ENCODE data around the gene GALNS.
"Not testable (repeated sequence)": the region's sequence is repeated elsewhere in the genome, so short reads cannot be mapped to it uniquely, and the experiment has no call there.

GALNS gene

DNA sequence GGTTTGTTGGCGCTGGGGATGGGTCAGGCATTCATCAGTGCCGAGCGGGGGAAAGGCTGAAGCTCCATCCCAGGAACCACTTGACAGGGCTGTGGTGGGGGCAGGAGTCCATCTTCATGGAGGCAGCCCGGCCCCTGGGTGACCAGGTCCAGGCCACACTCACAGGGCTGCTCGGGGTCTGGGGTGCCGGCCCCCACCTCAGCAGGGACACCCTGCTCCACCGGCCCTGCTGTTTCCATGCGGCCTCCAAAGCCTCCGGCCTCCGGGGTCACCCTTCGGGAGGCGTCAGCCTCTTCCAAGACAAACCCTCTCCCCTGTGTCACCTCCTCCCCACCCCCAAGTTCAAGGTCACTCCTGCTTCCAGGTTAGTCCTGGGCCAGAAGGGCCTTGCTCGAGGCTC lies 22.1 kb downstream of the GALNS start:
- no peak for FAIRE-seq

DNA sequence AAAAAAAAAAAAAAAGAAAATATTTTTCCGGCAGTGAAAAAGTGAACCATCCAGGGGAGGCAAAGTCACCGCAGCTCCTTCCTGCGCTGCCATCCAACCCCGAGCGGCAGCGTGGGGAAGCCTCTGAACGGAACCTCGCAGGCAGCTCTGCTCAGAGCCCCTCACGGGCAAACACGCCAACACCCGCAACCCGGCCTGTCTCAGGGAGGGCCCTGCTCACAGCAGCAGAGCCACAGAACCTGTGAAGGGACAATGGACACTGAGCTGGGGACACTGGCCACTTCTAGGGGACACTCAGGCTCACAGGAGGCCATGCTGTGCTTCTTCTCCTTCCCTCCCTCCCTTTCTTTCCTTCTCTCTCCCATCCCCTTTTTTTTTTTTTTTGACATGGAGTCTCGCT lies 23.7 kb downstream of the GALNS start:
- FAIRE-seq = no peak

DNA sequence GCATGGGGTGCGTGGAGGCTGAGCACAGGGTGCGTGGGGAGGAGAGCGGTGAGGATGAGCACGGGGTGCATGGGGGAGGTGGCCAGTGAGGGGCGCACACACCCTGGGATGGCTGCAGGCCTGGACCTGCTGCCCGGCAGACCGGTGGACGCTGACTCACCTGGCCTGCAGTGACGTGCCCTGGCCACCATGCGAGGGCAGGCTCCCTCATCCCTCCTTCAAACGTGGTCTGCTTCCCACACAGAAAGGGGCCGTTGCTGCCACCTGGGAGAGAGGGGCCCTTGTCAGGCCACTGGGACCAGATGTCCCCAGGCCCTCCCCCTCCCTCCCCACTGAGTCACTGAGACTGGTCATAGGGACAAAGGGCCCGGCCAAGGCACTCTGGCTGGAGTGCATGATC lies 24.9 kb downstream of the GALNS start:
- no peak for FAIRE-seq

DNA sequence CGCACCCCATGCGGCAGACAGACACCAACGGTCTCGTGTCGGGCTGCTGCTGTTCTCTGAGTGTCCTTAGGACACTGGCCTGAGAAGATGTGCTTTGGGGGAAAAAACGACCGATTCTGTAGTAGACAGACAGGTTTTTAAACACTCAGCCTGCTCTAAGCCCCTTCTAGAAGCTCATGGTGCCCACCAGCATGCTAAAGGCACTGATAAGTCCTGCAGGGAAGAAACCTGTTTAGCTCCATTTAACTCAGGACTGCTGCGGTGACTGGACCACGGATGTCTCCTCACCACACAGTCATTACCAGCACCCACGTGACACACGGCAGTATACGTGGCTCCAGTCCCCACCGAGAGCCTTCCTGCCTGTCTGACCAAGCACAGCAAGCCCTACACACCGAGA lies 26.0 kb downstream of the GALNS start:
- FAIRE-seq = no peak

DNA sequence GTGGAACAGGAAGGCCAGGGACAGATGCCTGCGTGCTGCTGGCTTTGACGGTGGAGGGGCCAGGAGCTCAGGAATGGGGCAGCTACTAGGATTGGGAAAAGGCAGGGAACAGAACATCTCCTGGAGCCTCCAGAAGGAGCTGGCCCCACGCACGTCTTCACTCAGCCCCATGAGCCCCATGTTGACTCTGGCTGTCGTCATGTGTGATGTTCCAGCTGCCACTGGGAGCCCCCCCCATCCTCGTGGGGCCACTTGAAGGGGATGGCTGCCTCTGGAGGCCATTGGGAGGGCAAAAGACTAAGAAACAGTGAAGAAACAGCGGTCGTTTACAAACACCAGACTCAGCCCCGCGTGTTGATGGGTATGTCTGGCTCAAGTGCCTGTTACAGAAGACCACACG lies 26.5 kb downstream of the GALNS start:
- FAIRE-seq = no peak

DNA sequence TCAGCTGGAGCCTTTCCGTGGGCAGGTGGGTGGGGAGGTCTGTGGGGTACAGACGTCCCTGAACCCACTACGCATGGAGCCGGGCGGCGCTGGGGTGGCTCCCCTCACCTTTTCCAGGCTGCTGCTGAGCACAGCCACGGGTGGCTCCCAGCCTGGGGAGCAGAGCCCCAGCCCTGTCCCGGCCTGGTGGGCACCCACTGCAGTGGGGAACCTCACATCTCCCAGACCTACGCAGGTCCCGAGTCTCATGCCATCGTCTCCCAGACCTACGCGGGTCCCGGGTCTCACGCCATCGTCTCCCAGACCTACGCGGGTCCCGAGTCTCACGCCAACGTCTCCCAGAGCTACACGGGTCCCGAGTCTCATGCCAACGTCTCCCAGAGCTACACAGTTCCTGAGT lies 28.0 kb downstream of the GALNS start:
- no peak for FAIRE-seq

DNA sequence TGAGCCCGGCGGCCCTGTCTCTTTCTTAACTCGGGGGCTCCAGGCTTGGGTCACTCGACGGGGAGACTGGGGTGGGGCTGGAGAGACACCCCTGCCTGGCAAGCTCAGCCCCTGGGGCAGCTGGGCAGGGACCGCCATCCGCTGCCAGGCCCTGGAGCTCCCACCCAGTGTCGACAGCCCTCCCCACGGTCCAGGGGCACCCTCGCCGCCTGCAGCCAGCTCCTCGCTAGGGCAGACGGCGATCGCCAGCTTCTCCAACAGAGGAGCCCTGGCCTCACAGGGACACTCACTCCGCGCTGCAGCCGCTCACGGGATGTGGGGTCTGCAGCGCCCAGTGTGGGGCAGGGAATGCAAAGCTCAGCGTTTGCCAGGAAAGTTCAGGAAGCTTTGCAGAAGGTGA lies 29.0 kb downstream of the GALNS start:
- no peak for FAIRE-seq

DNA sequence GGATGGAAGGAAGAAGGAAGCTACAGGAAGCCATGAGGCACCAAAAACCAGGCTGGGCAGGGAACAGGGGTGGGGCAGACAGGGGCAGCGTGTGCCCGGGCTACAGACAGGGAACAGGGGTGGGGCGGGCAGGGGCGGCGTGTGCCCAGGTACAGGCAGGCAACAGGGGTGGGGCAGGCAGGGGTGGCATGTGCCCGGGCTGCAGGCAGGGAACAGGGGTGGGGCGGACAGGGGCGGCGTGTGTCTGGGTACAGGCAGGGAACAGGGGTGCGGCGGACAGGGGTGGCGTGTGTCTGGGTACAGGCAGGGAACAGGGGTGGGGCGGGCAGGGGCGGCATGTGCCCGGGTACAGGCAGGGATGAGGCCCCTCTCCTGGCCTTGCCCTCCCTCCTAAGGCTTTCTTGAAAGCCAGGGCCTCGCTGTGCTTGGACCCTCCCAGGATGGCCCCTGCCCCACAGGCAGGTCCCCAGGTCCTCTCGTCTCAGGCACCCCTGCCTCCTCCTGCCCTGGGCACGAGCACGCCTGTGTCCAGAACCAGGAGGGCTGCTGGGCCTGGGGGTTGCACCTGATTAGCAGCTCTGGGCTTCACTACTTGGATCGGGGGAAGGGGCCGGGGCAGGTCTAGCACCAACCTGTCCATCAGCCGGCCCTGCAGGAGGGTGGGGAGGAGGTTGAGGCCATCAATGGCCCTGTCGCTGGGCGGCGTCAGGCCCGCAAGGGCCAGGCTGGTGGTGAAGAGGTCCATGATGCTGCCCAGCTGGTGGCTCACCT lies 30.5 kb downstream of the GALNS start:
- FAIRE-seq = no peak

DNA sequence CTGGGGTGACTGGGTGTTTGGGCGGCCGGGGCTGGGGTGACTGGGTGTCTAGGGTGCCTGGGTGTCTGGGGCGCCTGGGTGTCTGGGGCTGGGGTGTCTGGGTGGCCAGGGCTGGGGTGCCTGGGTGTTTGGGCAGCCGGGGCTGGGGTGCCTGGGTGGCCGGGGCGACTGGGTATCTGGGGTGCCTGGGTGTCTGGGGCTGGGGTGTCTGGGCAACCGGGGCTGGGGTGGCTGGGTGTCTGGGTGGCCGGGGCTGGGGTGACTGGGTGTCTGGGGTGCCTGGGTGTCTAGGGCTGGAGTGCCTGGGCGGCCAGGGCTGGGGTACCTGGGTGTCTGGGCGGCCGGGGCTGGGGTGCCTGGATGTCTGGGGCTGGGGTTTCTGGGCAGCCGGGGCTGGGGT lies 31.6 kb downstream of the GALNS start:
- FAIRE-seq = no peak

DNA sequence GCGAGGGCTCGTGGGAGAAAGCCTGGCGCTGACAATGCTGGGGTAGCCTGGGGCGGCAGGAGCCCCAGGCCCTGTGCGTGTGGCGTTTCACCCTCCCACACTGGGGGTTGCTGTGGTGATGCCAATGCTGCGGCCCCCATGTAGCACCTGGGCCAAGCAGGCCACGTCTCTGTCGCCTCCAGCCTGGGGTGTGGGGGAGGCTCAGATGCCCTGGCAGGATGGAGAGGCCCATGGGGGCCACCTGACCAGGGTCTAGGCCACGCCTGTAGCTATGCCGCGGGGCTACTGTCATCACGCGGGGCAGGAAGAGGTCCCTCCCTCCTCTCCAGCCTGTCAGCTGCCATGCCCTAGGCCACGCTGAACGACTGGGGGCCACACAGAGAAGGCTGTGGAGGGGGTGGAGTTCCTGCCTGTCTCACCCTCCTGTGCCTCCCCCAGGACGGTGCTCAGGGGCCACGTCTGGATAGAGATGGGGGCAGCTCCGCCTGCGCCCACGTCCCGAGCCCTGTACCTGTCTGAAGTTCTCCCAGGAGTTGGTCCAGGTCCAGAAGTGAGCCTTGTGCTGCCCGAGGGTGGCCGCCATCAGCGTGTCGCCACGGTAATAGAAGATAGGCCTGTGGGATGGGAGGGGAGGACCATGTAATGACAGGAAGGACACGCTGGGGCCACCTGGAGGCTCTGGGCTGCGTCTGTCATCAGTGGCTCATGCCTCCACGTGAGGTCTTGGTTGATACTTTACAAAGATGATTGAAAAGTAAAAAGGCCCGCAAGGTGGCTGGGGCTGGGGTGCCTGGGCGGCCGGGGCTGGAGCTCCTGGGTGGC lies 32.3 kb downstream of the GALNS start:
- FAIRE-seq = no peak

DNA sequence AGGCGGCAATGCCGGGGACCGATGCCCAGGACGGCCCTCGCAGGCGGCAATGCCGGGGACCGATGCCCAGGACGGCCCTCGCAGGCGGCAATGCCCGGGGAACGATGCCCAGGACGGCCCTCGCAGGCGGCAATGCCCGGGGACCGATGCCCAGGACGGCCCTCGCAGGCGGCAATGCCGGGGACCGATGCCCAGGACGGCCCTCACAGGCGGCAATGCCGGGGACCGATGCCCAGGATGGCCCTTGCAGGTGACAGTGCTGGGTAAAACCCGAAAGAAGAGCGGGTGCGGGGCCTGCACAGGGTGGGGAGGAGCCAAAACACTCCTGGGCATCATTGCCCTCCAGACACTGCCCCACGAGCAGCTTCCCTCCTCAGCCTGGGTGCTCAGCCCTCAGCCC lies 33.1 kb downstream of the GALNS start:
- not testable (repeated sequence) for FAIRE-seq

DNA sequence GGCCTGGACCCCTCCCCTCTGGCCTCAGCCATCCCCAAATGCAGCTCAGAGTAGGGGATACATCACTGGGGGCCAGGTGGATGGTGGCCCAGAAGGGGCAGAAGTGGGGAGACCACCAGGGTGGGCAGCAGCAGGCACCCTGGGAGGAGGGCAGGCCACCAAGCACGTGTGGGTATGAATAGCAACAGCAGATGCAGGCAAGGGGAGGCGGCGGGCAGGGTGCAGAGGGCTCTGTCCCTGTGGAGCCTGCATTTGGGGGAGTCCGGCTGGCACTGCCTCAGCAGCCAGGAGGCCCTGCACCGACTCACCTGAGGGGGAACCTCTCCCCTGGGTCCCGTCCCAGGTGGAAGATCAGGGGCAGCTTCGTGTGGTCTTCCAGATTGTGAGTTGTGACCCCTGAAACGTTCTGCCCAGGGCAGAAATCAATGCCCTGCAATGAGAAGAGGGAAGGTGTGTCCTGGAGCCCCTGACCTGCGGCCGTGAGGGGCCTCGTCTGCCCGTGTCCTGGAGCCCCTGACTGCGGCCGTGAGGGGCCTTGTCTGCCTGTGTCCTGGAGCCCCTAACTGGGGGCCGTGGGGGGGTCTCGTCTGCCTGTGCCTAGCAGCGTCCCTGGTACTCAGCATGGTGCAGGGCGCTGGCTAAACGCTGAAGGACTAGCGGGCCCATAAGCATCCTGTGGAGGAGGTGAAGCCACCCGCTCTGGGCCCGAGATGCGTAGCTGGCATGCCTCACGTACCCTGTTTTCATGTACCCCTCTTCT lies 34.3 kb downstream of the GALNS start:
- no peak for FAIRE-seq

DNA sequence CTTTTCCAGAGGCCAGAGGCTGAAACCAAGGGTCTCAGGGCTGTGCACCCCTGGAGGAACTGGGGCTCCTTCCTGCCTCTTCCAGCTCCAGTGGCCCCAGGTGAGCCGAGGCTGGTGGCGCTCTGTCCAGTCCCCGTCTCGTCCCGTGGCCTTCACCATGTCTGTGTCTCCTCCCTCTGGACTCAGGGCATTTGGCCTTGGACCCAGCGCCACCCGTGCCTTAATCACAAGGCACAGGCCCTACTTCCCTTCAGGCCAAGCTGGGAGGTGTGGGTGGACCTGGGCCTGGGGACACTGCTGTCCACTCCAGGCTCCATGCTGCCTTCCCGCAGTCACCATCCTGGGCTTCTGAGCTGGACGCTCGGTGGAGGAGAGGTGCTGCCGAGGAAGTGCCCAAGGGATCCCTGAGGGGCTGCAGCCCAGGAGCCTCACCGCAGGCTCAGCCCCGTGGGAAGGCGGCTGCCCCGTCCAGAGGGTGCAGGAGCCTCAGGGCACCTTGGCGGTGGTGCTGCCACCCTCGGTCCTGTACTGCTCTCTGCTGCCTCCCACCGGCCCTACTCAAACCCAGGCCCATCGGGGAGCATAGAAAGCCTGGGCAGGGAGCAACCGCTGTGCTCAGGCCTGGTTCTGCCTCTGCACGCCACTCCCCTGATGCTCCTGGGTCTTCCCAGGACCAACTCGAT lies 35.4 kb downstream of the GALNS start:
- no peak for FAIRE-seq

DNA sequence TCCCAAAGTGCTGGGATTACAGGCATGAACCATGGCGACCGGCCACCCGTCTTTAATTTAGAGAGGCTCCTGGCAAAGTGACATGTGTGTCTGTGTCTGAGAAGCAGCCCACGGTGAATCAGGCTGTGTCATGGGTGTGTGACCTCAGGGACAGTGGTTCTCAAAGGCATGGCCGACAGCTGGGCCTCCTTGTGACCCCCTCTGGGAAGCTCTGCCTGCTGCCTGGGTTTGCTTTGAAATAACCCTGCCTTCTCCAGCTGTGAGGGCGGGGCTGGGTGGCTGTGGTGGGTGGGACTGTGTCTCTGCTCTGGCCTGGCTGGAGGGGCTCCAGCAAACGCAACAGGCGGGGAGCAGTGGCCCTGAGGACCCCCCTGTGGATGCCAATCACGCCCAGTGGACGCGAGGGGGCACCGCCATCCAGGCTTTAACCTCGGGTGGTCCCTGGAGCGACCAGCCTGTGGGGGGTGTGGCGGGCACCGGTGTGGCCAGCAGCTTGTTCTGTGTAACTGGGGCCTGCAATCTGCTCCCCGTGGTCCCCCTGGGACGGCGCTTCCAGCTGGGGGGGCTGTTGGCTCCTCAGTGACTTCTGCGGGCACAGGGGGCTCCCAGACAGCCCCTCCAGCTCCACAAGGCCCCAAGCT lies 36.2 kb downstream of the GALNS start:
- FAIRE-seq = no peak

DNA sequence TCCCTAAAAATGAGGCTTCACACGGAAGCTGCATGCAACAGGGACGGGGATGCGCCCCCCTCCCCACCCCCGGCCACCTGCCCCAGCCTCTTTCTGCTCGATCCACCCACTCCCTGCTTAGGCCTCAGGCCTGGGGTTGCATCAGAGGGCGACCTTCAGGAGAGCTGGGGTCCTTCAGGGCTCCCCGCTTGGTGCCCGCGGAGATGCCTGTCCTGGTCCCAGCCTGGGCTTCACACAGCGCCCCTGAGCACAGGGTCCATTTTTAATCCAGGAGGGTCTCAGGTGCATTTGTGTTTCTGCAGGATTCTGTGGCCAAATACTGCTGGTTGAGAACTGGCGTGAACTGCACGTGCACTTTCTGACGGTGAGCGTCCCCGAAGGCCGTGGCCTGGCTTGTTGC lies 37.6 kb downstream of the GALNS start:
- FAIRE-seq = no peak

DNA sequence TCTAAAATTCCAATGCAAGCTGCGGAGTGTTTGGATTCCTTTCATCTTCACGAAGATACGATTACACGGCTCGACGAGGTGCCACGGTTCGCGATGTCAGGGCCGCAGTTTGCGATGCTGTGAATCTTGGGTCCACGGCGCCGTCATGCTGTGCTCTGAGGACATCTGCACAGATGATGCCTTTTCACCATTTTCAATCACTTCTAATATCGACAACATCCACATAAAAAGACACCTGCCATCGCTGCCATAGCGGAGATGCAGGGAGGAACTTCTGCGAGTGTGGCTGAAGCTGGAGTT lies 38.2 kb downstream of the GALNS start:
- FAIRE-seq = no peak

DNA sequence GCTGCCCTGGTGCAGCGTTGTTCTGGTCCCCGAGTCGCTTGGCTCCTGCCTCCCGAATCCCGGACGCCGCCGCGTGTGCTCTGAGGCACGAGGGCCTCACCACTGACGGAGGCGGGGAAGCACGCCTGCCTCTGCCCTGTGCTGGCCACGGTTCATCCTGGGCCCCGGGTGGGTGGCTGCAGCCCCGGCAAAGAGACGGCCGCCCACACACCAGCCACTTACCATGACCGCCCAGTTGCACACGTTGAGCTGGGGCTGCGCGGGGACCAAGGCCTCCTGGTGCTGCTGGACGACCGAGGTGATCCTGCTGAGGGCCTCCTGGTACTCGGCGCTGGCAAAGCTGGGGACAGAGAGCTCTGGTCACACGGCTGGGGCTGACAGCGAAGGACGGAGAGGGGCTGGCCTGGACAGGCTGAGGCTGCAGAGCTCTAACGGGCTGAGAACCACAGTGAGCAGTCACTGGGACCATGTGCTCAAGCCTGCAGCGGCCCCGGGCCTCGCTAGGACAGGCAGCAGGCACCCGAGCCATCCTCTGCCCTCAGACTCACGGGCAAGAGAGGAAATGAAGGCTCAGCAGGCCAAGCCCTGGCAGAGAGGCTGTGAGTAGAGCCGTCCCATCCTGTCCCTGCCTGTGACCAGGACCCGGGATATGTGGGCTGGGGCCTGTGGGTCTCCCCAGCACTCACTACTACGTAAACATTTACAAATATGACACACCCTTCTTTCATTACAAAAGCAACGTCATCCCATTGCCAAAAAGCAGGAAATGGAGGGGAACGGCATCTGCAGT lies 38.8 kb downstream of the GALNS start:
- no peak for FAIRE-seq

DNA sequence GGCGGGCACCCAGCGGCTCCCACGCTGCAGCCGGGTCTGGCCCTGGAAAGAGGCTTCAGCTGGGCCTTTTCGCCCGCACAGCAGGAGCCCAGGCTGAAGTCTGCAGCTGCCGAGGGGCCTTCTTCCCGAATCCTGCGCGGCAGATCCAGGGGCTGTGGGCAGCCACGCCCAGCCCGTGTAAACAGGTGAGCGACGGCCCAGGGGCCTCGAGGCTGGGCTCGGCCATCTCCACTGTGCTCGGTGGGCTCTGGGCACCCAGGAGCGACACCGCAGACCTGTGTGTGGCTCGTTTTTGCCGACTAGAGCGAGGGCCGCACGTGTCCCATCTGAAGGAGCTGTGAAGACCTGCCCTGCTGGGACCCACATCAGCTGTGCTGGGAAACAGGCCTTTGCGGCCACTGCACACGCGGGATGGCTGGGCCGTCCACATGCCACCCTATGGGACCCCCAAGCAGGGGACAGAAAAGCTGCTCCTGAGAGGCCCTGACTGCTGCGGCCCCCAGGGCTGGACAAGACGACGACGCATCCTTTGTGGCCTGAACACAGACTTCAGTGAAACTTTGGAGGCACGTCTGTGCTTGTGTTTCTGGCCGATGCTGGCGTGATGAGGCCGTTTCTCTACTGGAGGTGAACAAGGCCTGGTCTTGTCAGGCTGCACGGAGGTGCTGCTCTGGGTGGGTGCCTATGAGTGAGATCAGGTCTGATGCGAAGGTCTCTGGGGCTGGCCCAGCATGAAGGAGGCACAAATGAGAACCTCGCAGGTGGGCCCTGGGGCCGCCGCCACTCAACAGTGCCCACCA lies 39.8 kb downstream of the GALNS start:
- FAIRE-seq = no peak

DNA sequence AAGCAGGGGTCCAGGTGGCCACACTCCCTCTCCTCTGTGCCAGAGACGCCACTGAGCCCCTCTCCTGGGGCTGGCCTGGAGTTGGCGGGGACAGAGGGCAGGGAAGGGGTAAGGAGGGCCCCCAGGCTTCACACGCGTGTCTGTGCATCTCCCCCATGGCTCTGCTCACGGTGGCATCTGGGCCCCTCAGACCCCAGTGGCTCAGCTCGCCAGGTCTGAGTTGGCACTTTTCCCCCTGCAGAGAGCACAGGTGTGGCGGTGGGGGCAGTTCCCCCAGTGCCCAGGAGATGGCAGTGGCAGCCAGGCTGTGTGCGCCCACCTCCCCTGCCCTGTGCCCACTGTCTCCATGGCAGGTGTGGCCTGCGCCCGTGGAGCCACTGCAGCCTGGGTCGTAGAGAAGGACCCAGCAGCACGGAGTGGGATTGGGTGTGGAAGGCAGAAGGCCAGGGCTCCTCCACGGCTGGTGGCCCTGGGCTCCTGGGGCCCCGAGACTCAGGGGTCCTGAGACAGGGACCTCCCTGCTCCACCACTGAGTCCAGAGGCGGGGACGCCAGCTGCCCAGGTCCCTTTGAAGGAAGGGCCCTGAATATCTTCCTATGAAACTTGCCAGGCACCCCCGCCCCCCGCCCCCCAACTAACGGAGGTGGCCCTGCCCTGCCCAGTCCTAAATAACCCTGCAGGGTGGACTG lies 40.7 kb downstream of the GALNS start:
- FAIRE-seq = no peak

DNA sequence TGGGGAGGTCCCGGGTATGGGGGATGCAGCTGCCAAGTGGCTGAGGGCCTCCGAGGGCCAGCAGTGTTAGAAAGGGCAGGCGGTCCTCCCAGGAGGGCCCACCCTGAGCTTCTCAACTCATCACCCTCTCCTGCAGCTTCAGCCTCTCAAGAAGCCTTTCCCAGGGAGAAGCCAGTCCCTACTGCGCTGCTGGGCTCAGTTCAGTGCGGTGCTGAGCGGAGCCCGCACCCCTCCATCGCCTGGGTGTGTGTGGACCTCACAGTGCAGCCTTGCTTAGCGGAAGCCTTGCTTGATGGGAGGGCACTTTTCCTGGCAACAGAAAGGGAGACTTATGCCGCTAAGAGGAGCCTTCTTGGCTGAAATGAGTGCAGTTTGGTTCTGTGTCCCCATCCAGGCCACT lies 41.5 kb downstream of the GALNS start:
- FAIRE-seq = no peak
